IMR-90 (cell line): ENCODE data around the gene PDGFC. TPM values are rescaled to one million over a fixed set of nuclear protein-coding genes. Genes with fewer than 3 reads are reported as not detected.
A peak's percentile ranks its signal among the peaks of the same experiment; 100 is the strongest.

Source experiments
- ATAC-seq: fragments of 200-7000 bp; cut with Tn5 transposase; 2 replicates; pipeline ENCODE4 v1.9.1; 2020; ENCODE audit warnings: low read depth, mild to moderate bottlenecking, moderate library complexity
- BruUV-seq: library from RNA; stranded (reverse); fragments of 400-500 nt; replicated peaks from 2 replicates; lab custom pipeline; 2021; lab: Mats Ljungman, UMichigan
- CTCF ChIA-PET: fragments of 300-600 bp; formaldehyde crosslinking; extraction: SDS; loops from one replicate; lab custom pipeline; 2021; ENCODE audit warnings: antibody characterized with exemption; lab: Yijun Ruan, JAX
- POLR2A ChIA-PET: fragments of 300-600 bp; sonication (Branson Sonifier 250); formaldehyde crosslinking; loops from one replicate; lab custom pipeline; 2022; ENCODE audit warnings: antibody characterized with exemption; ENCODE audit not compliant: unreplicated experiment; lab: Charles Lee
- DNase-seq: peaks from one replicate; pipeline ENCODE4 v3.0.0; 2013
- H2AFZ ChIP-seq: replicated peaks from 2 replicates; pipeline ENCODE3; 2013; ENCODE audit warnings: low read length, mild to moderate bottlenecking; ENCODE audit not compliant: poor library complexity
- H2AK5ac ChIP-seq: 2 replicates; pipeline ENCODE4 v1.6.1; 2013; ENCODE audit warnings: low read depth, low read length, inconsistent platforms
- H2AK9ac ChIP-seq: replicated peaks from 2 replicates; pipeline ENCODE3; 2013; ENCODE audit warnings: mild to moderate bottlenecking, low read depth, low read length, moderate library complexity; ENCODE audit not compliant: poor library complexity
- H2BK120ac ChIP-seq: 2 replicates; pipeline ENCODE4 v1.6.1; 2013; ENCODE audit warnings: low read depth, low read length, inconsistent platforms
- H2BK15ac ChIP-seq: 3 replicates; pipeline ENCODE4 v1.6.1; 2013; ENCODE audit warnings: low read depth, low read length, inconsistent platforms
- H2BK20ac ChIP-seq: 2 replicates; pipeline ENCODE4 v1.6.1; 2013; ENCODE audit warnings: low read depth, mild to moderate bottlenecking, inconsistent platforms, low read length, moderate library complexity
- H2BK5ac ChIP-seq: 2 replicates; pipeline ENCODE4 v1.6.1; 2013; ENCODE audit warnings: mild to moderate bottlenecking, low read depth, low read length, inconsistent platforms; ENCODE audit not compliant: poor library complexity, severe bottlenecking
- H3K14ac ChIP-seq: replicated peaks from 2 replicates; pipeline ENCODE4 v1.6.1; 2013; ENCODE audit warnings: low read depth, low read length, inconsistent platforms
- H3K18ac ChIP-seq: 2 replicates; pipeline ENCODE4 v1.6.1; 2013; ENCODE audit warnings: low read depth, low read length, control low read depth
- H3K23ac ChIP-seq: 2 replicates; pipeline ENCODE4 v1.6.1; 2013; ENCODE audit warnings: low read depth, low read length, inconsistent platforms
- H3K27ac ChIP-seq: 2 replicates; pipeline ENCODE4 v1.5.1; 2013; ENCODE audit warnings: mild to moderate bottlenecking, control low read depth, low read length; ENCODE audit not compliant: insufficient read depth
- H3K27me3 ChIP-seq: 2 replicates; pipeline ENCODE4 v1.6.1; 2013; ENCODE audit warnings: low read length; ENCODE audit not compliant: control insufficient read depth, insufficient read depth
- H3K36me3 ChIP-seq: 2 replicates; pipeline ENCODE4 v1.6.1; 2013; ENCODE audit warnings: low read length, mixed read lengths; ENCODE audit not compliant: control insufficient read depth, insufficient read depth
- H3K4ac ChIP-seq: 2 replicates; pipeline ENCODE4 v1.6.1; 2013; ENCODE audit warnings: low read depth, low read length, inconsistent platforms
- H3K4me1 ChIP-seq: 2 replicates; pipeline ENCODE4 v1.6.1; 2013; ENCODE audit warnings: low read length, mixed read lengths; ENCODE audit not compliant: control insufficient read depth, insufficient read depth
- H3K4me2 ChIP-seq: 2 replicates; pipeline ENCODE4 v1.6.1; 2013; ENCODE audit warnings: low read depth, mild to moderate bottlenecking, control low read depth, low read length, moderate library complexity
- H3K4me3 ChIP-seq: 2 replicates; pipeline ENCODE4 v1.5.1; 2013; ENCODE audit warnings: low read depth, mild to moderate bottlenecking, control low read depth, low read length, moderate library complexity; ENCODE audit not compliant: insufficient read depth
- H3K56ac ChIP-seq: 2 replicates; pipeline ENCODE4 v1.6.1; 2013; ENCODE audit warnings: low read length, inconsistent platforms; ENCODE audit not compliant: insufficient read depth; ENCODE audit errors: extremely low read depth
- H3K79me1 ChIP-seq, 2 experiments: 2 replicates each; pipeline ENCODE4 v1.6.1; 2013; ENCODE audit warnings: low read length in 2 of 2, inconsistent platforms in 1 of 2, low read depth in 1 of 2
- H3K9ac ChIP-seq: 2 replicates; pipeline ENCODE4 v1.6.1; 2013; ENCODE audit warnings: low read depth, low read length, control low read depth
- H3K9me1 ChIP-seq: 2 replicates; pipeline ENCODE4 v1.6.1; 2013; ENCODE audit warnings: low read length, inconsistent platforms; ENCODE audit not compliant: insufficient read depth
- H3K9me3 ChIP-seq: 2 replicates; pipeline ENCODE4 v1.6.1; 2013; ENCODE audit warnings: low read length; ENCODE audit not compliant: control insufficient read depth, insufficient read depth
- H4K20me1 ChIP-seq: 2 replicates; pipeline ENCODE4 v1.6.1; 2013; ENCODE audit warnings: low read length, inconsistent platforms; ENCODE audit not compliant: insufficient read depth
- H4K5ac ChIP-seq: 2 replicates; pipeline ENCODE4 v1.6.1; 2013; ENCODE audit warnings: mild to moderate bottlenecking, low read depth, low read length, control low read depth
- H4K8ac ChIP-seq, 2 experiments: 2 replicates each; pipeline ENCODE4 v1.6.1; 2013; ENCODE audit warnings: low read depth in 2 of 2, low read length in 2 of 2, control low read depth in 1 of 2, inconsistent platforms in 1 of 2
- H4K91ac ChIP-seq: 2 replicates; pipeline ENCODE4 v1.6.1; 2013; ENCODE audit warnings: low read depth, low read length, inconsistent platforms; ENCODE audit not compliant: insufficient read depth
- SMC3 ChIP-seq: fragments of 150-350 bp; IDR thresholded peaks from 2 replicates; pipeline ENCODE4 v1.6.1; 2016; ENCODE audit warnings: low read depth, mild to moderate bottlenecking, antibody characterized with exemption, low read length, moderate library complexity
- WGBS, 2 experiments: methylation state at CpG; one replicate each; pipeline versions ENCODE4 v1.1.5 to v1.1.7; 2013; ENCODE audit warnings: missing lambda C conversion rate in 2 of 2; ENCODE audit not compliant: insufficient read length in 1 of 2; ENCODE audit errors: extremely low coverage in 2 of 2; 5-methylcytosine and 5-hydroxymethylcytosine counted together
- dilution Hi-C: fragments of 300-500 bp; cut with HindIII; formaldehyde crosslinking; loops from one replicate; pipeline ENCODE4 v1.14.3; 2018; ENCODE audit warnings: low sequenced_read_pairs; ENCODE audit not compliant: unreplicated experiment
- in situ Hi-C: fragments of 300-500 bp; cut with MboI; formaldehyde crosslinking; loops from 3 replicates; pipeline ENCODE4 v1.14.3; 2019; ENCODE audit warnings: low sequenced_read_pairs, inconsistent platforms, mixed read lengths
- intact Hi-C: fragments of 100-400 bp; cut with micrococcal nuclease; formaldehyde crosslinking; loops from 2 replicates; pipeline ENCODE4 v1.10.0; 2022
- polyA plus RNA-seq, 3 experiments: library from polyadenylated mRNA; depleted of rRNA; stranded (reverse); fragments of >200 nt; gene quantifications; 2 replicates each; pipeline ENCODE4 v1.2.3, GENCODE V29; 2012; ENCODE audit warnings: low replicate concordance in 1 of 3
- total RNA-seq: library from RNA; depleted of rRNA; stranded (reverse); fragments of >200 nt; gene quantifications from 2 replicates; pipeline ENCODE4 v1.2.3, GENCODE V29; 2012

Gene PDGFC
- total and polyA plus RNA-seq, 2 of the 4 experiments (the other 2 are of a cell fraction): 19.8 to 90.7 TPM

- H3K9ac ChIP-seq: no peak overlapping the region
These were observed 208.1 kb downstream of the PDGFC start for GRCh38 chr4:156763511-156763910.

More at GRCh38 chr4:156763511-156763910, 208.1 kb downstream of the PDGFC start:
- H3K14ac ChIP-seq: no peak overlapping the region
- peaks cover 5% of the 10 kb centered on the region for H3K9me1 ChIP-seq
- ChIA-PET POLR2A (no interaction called here), CTCF (no interaction called here)
- H3K4me1 ChIP-seq: peaks cover 4% of the 10 kb centered on the region
- H2AFZ ChIP-seq: no peak overlapping the region
- no peak overlapping the region for H3K27ac ChIP-seq
- in situ Hi-C loops: loop anchor here (25.0 kb wide), 1 partner anchor 801 kb away; the partner anchor contains the start of gene CTSO
- H4K8ac ChIP-seq: peak overlapping the region in 1 of 2 experiments; percentile 6; a peak in 1 of 4 replicates
- peak overlapping the region; percentile 28 for H2BK120ac ChIP-seq
- no peak overlapping the region for H3K56ac ChIP-seq
- H4K91ac ChIP-seq: no peak overlapping the region; the same call in 1 of the 2 replicates
- H2BK20ac ChIP-seq: peak overlapping the region; percentile 57; the same call in 1 of the 2 replicates
- H2AK9ac ChIP-seq: no peak overlapping the region
- no peaks in the 10 kb centered on the region for H3K27me3 ChIP-seq
- H3K36me3 ChIP-seq: peaks cover 3% of the 10 kb centered on the region
- peak; percentile 43 for DNase-seq
- H2BK5ac ChIP-seq: peak overlapping the region; percentile 86
- no peak overlapping the region for H2AK5ac ChIP-seq
- no CpG with 5 or more reads among the region's 2 CpGs for WGBS, 2 experiments
- ATAC-seq: no peak; the same call in 1 of the 2 replicates
- intact Hi-C loops: no loop called here
- TF ChIP-seq SMC3: no peak
- no peaks in the 10 kb centered on the region for H3K9me3 ChIP-seq
- H3K23ac ChIP-seq: peak overlapping the region; percentile 17; the same call in 1 of the 2 replicates
- no peak overlapping the region for H3K4me3 ChIP-seq
- H3K4me2 ChIP-seq: 0 out of 2 replicates have a peak overlapping the region, but pooled peaks have one; percentile 17
- H3K79me1 ChIP-seq: peaks cover 3 to 15% of the 10 kb centered on the region in 2 experiments; a peak in 3 of 4 replicates
- H3K18ac ChIP-seq: peak overlapping the region; percentile 2; the same call in 1 of the 2 replicates
- no TSS peak for BruUV-seq
- no peak overlapping the region; the same call in 1 of the 2 replicates for H4K5ac ChIP-seq
- no peaks in the 10 kb centered on the region for H4K20me1 ChIP-seq
- H2BK15ac ChIP-seq: 0 out of 3 replicates have a peak overlapping the region, but pooled peaks have one; percentile 42
- dilution Hi-C loops: no loop called here
- H3K4ac ChIP-seq: no peak overlapping the region
